Stimulated activated CD8-positive, alpha-beta memory T cell treated with anti-CD3 and anti-CD28 coated beads, Interleukin-4, amount 100 ng/mL, for 24 hours (primary cell): ENCODE data around the gene CHSY1.
"Not testable (repeated sequence)": the region's sequence is repeated elsewhere in the genome, so short reads cannot be mapped to it uniquely, and the experiment has no call there.

Source experiments
- DNase-seq: peaks from one replicate; pipeline ENCODE4 v3.0.0-alpha.2; 2020; ENCODE audit warnings: low read depth

CHSY1 gene

DNA sequence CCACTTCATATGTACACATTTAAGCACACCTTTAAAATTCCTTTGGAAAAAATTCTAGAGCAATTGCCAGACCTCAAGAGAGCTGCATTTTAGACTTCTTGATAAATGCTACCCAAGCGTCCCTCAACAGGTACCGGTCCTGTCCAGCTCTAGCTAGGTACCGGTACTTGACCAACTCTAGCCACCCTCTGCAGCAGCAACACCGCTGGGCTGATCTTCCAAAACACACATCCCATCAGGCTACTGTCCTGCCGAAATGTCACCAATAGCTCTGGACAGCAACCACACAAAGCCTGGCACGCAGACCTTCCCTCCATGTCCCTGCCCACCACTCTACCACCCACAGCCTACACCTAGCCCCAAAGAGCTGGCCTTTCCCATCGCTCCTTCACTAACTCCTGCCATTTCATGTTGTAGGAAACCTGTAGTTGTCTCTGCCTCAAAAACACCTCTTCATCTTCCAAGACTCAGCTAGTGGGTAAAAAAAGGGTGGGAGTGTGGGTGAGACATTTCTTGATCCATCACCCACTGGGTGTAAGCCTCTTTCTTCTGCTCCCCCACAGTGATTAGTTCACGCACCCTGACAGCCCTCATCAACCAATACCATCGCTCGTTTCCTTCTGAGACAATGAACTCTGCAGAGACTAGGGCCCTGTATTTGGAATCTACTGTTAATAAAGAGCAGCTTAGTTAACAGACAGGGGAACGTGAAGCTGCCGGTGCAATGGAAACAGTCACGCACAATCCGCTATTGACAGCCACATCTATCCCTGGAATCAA lies 6.8 kb downstream of the CHSY1 start:
- no peak for DNase-seq

DNA sequence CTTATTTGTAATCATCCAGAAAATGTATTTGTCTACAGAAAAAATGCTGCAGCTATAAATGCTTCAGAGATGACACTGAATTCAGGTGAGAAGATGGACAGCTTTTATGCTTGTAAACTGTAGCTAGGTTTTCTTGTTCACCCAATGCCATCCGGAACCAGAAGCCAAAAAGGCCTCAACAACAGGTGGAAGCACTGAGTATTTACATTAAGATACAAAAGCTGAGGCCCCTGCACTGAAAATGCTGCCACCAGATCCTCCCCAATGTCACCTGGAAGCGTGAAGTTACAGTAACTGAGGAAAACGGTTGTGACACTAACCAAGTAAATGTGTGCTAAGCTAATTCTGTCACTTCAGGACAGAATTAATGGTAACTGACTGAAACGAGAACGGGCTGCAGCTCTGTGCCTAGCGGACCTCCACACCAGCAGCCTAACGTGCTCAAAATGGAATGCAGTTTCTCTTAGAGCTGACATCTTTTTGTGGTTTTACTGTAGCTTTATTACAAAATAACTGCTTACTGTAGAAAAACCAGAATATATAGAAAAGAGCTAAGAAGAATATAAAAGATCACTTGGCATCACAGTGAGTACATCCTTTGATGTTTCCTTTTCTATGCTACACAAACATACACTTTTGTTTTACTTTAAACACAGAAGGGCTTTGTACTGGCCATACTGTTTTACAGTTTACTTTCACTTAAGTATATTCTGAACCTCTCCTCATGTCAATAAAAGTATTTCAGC lies 7.6 kb downstream of the CHSY1 start:
- DNase-seq: no peak

DNA sequence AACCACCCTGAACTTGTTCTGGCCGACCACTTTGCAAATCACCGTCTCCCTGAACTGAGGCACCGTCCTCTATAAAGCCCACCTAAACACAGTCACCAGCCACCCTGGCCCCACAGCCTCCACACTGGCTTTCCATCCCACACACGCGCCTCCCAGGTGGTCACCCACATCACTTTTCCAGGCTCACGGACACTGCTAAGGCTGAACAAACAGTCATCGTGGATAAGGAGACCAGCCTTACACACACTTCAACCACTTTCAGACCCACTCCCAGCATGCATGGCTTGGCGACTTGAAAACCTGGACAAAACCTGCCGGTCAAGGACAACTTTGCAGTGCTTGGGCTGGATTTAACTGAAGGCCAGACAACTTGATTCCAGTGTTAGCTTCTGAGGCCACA lies 8.4 kb downstream of the CHSY1 start:
- DNase-seq: no peak

- DNase-seq: no peak
Observed at GRCh38 chr15:101242999-101243336, 8.9 kb downstream of the CHSY1 start.

DNA sequence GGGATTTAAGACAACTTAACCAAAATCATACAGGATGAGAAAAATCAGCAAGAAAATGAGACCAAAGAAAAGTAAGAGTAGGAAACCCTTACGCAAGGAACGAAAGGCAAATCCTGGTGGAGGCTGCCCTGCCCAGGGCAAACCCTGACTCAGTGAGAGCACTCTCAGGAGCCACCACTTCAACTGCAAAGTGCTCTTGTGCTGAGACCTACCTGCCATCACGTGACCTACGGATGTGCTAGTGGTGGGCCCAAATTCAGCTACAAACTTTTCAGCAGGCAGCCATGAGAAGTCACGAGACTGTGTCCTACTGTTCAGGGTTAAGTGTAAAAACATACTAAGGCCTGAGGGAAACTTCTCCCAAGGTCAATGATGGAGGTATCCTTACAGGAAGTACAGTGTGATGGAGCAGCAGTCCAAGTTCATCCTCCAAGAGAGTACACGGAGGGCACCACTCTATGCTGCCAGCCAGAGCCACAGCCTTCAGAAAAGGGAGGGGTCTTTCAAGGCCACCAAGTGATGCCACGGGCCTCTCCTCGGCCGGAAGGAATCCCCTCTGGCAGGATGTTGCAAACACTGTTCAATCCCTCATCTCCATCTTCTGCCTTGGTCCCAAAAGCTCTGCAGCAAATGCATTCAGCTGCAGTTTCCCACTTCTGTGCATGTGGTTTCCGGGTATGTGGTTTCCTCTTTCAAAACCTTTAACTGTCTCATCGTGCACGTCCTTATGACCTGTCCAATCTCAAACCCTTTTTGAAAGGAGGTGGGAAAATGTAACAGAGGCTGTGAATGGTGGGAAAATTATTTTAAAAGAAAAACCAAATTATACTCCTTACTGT lies 9.5 kb downstream of the CHSY1 start:
- peak; percentile 33 for DNase-seq

GRCh38 chr15:101240358-101240757 lies 11.5 kb downstream of the CHSY1 start:
- no peak for DNase-seq

DNA sequence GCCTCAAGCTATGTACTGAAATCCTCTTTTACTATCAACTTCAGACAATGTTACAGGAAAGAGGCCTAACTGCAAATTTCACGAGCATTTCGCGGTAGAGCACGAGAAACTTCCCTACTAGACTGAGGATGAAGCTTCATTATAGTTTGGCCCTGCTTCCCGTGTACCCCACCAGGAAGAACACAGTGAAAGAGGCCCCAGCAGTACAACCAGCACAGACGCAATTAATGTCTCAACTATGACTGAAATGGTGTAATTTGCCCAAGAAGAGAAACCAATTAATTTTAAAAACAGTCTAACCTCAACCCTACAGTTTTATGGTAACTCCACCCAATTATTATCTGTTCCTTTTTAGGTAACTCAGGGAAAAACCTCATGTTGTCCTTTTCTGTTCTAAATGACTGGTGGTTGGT lies 12.1 kb downstream of the CHSY1 start:
- no peak for DNase-seq

GRCh38 chr15:101237251-101237650 lies 14.6 kb downstream of the CHSY1 start:
- DNase-seq: no peak

DNA sequence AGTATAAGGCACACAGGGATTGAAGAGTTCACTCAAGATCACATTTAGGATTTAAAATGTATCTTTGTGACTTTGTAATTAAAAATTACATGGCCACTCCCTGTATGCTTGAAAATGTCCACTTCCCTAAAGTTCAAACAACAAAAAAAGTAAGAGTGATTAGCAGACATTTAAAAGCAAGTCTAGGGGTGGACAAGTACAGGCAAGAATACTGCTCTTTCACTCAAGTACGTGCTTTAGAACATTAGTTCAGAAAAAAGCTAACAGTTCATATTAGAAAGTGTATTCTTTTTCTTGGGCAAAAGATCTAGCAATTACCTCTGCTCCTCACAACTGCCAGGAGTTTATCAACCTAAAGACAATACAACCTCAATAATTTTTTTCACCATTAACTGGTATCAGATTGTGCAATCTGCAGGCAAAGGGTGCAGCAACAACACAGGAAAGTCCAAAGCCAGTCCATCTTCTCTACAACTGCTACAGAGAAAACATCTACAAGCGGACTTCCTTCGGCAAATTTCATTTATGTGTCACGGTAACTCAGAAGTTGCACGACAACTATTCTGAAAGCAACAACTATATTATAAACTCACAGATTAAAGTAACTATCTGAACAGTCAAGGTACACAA lies 18.1 kb downstream of the CHSY1 start:
- no peak for DNase-seq

DNA sequence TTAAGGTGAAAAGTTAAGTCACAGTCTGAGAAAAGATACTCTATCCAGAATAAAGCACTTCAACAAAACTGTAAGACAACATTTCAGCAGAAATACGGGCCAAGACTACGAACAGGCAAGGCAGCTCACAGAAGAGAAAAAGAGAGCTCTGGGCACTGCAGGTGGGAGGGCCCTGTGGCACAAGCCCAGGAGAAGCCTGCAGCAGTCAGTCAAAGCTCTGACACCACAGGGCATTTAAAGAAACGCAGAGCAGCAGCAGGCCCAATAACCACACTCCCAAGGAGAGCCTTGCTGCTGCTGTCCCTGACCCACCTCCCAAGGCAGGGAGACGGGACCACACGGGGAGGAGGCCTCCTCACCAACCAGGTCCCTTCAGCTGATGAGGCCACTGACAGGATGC lies 19.2 kb downstream of the CHSY1 start:
- DNase-seq: no peak

DNA sequence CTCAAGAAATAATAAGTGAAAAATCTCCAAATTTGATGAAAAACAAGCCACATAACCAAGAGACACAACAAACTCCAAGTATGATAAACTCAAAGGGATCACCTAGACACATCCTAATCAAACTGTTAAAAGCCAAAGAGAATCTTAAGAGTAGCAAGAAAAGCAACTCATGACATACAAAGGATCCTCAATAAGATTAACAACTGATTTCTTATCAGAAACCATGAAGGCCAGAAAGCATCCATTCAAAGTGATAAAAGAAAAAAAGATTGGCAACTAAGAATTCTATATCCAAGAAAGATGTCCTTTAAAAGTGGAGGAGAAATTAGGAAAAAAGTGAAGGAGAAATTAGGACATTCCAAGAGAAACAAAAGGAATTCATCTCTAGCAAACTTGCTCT lies 23.5 kb downstream of the CHSY1 start:
- no peak for DNase-seq

GRCh38 chr15:101225658-101226057 lies 26.2 kb downstream of the CHSY1 start:
- no peak for DNase-seq

DNA sequence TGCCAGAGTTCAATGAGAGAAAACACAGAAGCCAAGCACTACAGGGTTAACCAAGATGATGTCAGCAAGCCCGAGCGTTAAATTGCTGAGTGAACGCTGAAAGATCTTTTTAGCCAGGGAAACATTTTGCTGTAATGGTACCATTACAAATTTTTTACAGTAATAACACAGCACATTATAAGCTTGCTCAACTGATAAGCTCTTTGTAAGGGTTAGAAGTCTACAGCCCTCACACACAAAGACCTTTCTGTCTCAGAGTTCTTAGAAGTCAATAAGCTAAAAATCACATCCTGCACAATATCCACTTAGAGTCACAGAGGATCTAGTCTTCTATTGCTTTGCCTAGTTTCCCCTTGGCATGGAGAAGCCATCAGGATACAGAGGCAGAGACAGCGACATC lies 29.9 kb downstream of the CHSY1 start:
- DNase-seq: no peak

DNA sequence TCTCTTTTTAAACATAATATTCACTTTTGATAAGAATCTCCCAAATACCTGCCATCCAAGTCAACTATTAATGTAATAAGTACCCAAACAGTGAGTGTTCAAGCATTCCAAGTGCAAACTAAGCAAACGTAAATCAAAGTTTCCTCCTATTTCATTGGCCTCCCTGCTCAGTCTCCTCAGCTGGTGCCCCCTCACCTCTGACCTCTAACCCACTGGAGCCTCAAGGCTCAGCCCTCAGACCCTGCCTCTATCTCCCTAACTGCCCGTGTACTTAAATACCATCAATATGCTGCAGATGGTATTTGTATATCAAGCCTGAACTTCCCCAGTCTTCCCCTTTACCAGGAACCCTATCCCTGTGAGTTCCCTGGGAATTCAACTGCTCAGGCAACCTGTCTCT lies 31.8 kb downstream of the CHSY1 start:
- no peak for DNase-seq

- DNase-seq: no peak
Observed at GRCh38 chr15:101219441-101219840, 32.4 kb downstream of the CHSY1 start.

DNA sequence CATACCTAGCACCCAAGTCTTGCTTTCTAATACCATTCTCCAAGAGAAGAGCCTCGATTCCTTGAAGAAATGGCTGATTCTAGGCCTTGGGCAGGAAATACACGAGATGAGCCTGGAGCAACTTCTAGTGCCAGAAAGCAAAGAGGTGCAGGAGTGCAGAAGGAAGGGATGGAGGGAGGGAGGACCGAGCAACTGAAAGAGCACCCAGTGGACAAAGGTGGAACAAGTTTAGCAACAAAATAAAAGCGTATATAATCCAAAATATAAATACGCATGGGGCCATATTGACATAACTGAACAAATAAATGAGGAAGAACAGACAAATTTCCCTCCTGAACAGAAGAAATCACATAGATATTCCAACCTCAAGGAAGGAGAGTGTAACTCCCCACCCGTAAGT lies 34.4 kb downstream of the CHSY1 start:
- no peak for DNase-seq

DNA sequence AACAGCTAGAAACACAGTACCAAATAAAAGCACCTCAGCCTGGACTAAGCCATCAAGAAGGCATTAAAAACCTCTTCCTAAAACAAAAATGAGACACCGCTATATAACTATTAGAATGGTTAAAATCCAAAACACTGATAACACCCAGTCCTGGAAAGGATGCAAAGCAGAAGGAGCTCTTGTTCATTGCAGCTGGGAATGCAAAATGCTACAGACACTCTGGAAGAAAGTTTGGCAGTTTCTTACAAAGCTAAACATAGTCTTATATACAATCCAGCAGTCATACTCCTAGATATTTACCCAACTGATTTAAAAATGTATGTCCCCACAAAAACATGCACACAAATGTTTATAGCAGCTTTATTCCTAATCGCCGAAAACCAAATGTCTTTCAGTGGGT lies 35.7 kb downstream of the CHSY1 start:
- DNase-seq: no peak

- DNase-seq: no peak
Observed at GRCh38 chr15:101215681-101216080, 36.2 kb downstream of the CHSY1 start.

- not testable (repeated sequence) for DNase-seq
Observed at GRCh38 chr15:101214435-101215097, 37.3 kb downstream of the CHSY1 start.

DNA sequence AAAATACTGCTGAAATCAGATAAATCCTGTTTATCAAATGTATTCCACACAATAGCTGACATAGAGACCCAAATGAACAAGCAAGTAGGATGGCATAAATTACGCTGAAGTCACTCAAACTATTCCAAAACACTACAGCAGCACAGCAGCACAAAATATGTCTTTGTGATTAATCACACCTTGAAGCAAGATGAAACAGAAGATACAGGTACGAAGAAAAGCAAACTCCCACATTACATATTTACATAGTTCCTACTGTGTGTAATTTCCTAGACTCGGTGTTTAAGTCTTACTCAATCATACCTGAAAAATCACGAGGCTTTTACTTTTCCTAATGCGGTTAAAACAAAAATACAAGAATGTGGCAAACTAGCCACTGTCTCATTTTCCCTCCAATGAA lies 38.3 kb downstream of the CHSY1 start:
- no peak for DNase-seq

DNA sequence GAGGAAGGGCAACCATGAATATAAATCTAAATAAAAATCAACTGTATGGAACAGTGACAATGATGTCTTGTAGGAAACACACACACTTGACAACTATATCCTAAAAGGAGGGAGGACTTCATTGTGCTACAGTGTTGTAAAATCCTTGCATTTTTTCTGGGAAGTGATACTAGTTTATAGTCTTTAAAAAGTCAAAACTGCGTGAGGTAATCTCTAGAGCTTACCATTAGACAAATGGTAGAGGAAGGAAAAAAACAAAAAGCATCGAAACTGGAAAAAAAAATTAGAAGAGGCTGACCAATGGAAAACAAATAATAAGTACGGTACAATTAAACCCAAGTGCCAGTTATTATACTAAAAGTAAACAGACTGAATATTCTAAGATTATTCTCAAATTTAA lies 38.7 kb downstream of the CHSY1 start:
- DNase-seq: no peak

DNA sequence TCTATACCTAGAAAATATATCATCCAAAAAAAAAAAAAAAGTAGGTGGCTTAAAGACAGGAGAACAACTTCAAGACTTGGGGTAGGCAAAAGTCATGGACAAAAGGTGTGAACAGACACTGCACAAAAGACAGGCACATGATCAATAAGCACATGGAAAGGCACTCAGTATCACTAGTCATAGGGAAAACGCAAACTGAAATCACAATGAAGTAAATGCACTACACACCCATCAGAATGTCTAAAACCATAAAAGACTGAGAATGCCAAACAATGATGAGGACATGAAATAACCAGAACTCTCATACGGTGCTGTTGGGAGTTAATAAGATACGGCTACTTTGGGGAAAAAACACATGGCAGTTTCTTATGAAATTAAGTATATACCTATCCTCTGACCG lies 40.0 kb downstream of the CHSY1 start:
- no peak for DNase-seq
